SK-N-SH treated with all-trans-retinoic acid at 6 μM for 48 hours (cell line): ENCODE measurements around the gene FECH.

Experiments used
- ATAC-seq: fragments of 200-7000 bp; cut with Tn5 transposase; 3 replicates; pipeline ENCODE4 v1.9.1; 2020; ENCODE audit warnings: mild to moderate bottlenecking, moderate library complexity
- CREB5 ChIP-seq: fragments of 250-450 bp; sonication (Bioruptor Pico); IDR thresholded peaks from 2 replicates; pipeline ENCODE4 v1.5.1; 2020; ENCODE audit warnings: low read depth, mild to moderate bottlenecking, moderate library complexity
- CSDC2 ChIP-seq: fragments of 250-450 bp; sonication (Bioruptor Pico); IDR thresholded peaks from 2 replicates; pipeline ENCODE4 v1.5.0; 2020; ENCODE audit warnings: mild to moderate bottlenecking, moderate library complexity
- ESRRG ChIP-seq: fragments of 250-450 bp; sonication (Bioruptor Pico); IDR thresholded peaks from 2 replicates; pipeline ENCODE4 v1.6.1; 2021; ENCODE audit warnings: mild to moderate bottlenecking
- ISL1 ChIP-seq: fragments of 250-450 bp; sonication (Bioruptor Pico); IDR thresholded peaks from 2 replicates; pipeline ENCODE4 v2.1.2; 2022; ENCODE audit warnings: mild to moderate bottlenecking, moderate library complexity
- POU6F1 ChIP-seq: fragments of 250-450 bp; sonication (Bioruptor Pico); IDR thresholded peaks from 2 replicates; pipeline ENCODE4 v1.8.0; 2021; ENCODE audit warnings: low read depth, mild to moderate bottlenecking, moderate library complexity, borderline replicate concordance
- PPARA ChIP-seq: fragments of 250-450 bp; sonication (Bioruptor Pico); IDR thresholded peaks from 2 replicates; pipeline ENCODE4 v1.5.0; 2020; ENCODE audit warnings: mild to moderate bottlenecking, borderline replicate concordance
- RARB ChIP-seq: fragments of 250-450 bp; sonication (Bioruptor Pico); IDR thresholded peaks from 2 replicates; pipeline ENCODE4 v1.8.0; 2021; ENCODE audit warnings: mild to moderate bottlenecking, moderate library complexity
- SNAI2 ChIP-seq: fragments of 250-450 bp; sonication (Bioruptor Pico); IDR thresholded peaks from 2 replicates; pipeline ENCODE4 v1.5.0; 2020; ENCODE audit warnings: mild to moderate bottlenecking, moderate library complexity
- TCF4 ChIP-seq: fragments of 250-450 bp; sonication (Bioruptor Pico); IDR thresholded peaks from 2 replicates; pipeline ENCODE4 v1.8.0; 2021; ENCODE audit warnings: mild to moderate bottlenecking, moderate library complexity, borderline replicate concordance
- TSHZ2 ChIP-seq: fragments of 250-450 bp; sonication (Bioruptor Pico); IDR thresholded peaks from 2 replicates; pipeline ENCODE4 v1.5.0; 2020; ENCODE audit warnings: mild to moderate bottlenecking, moderate library complexity
- ZNF8 ChIP-seq: fragments of 450-650 bp; formaldehyde crosslinking; IDR thresholded peaks from 2 replicates; pipeline ENCODE4 v1.5.0; 2020; ENCODE audit warnings: mild to moderate bottlenecking, moderate library complexity
- TF ChIP-seq, protein P1 (sequence below): fragments of 250-450 bp; sonication (Bioruptor Pico); IDR thresholded peaks from 2 replicates; pipeline ENCODE4 v1.5.1; 2021; ENCODE audit warnings: mild to moderate bottlenecking, moderate library complexity
- TF ChIP-seq, protein P2 (sequence below): fragments of 250-450 bp; sonication (Bioruptor Pico); IDR thresholded peaks from 2 replicates; pipeline ENCODE4 v1.8.0; 2020; ENCODE audit warnings: mild to moderate bottlenecking, moderate library complexity, borderline replicate concordance

FECH gene

DNA sequence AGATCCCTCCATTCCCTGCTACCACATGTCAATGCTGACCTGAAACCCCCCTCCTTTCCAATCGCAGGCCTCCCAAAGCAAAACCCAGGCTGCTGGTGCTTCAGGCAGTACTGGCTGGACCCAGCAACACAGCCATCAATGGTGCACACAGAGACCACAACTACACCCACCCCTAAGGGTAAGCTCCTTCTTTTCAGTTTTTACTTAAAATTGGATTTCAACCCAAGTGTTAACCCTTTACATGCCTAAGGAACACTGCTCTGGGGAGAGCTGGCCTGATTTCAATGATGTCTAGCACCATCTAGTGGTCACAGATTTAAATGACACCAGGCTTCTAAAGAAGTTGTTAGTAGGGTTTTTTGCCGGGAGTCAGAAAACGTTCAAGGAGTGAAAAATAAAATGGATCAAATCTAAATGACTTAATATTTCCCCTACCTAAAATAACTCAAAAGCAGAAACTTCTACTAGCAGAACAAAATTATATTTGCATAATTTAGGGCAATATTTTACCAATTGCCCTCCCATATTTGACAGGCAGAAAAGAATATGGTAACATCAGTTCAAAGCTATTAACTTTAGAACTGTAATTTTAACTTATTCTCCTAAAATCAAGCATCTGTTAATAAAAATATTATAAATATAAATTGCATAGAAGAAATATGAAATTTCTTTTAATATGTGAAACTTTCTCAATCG, 24.6 kb downstream of the FECH start:
- ATAC-seq, result peak; percentile 59; the same call in 2 of the 3 replicates
- TF ChIP-seq CSDC2 (CRISPR knock-in tag) (no peak), TSHZ2 (no peak)

GRCh38 chr18:57561261-57561660, 25.2 kb downstream of the FECH start:
- no peak for TF ChIP-seq TSHZ2
- TF ChIP-seq SNAI2, result no peak
- TF ChIP-seq, protein P1, sequence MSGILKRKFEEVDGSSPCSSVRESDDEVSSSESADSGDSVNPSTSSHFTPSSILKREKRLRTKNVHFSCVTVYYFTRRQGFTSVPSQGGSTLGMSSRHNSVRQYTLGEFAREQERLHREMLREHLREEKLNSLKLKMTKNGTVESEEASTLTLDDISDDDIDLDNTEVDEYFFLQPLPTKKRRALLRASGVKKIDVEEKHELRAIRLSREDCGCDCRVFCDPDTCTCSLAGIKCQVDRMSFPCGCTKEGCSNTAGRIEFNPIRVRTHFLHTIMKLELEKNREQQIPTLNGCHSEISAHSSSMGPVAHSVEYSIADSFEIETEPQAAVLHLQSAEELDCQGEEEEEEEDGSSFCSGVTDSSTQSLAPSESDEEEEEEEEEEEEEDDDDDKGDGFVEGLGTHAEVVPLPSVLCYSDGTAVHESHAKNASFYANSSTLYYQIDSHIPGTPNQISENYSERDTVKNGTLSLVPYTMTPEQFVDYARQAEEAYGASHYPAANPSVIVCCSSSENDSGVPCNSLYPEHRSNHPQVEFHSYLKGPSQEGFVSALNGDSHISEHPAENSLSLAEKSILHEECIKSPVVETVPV, result no peak
- TF ChIP-seq, all 23 proteins: peak for 0
- no peak for ATAC-seq

DNA sequence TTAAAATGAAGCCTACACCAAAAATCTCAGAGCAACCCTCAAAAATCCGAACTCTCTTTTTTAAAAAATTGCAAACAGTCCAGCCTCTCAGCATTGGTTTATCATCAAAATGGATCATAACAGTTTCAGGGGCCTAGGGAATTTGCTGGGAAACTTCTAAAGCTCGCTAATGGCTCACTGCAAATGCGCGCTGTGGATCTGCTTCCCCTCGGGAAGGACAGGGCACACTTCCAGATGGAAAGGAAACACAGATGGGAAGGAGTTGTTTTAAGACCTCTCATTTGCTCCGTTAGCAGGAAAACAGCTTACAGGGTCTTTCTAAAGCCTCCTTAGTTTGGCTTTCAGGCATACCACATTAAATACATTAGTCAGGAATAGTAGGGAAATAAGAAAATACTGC, 27.2 kb downstream of the FECH start:
- TF ChIP-seq, protein P2, sequence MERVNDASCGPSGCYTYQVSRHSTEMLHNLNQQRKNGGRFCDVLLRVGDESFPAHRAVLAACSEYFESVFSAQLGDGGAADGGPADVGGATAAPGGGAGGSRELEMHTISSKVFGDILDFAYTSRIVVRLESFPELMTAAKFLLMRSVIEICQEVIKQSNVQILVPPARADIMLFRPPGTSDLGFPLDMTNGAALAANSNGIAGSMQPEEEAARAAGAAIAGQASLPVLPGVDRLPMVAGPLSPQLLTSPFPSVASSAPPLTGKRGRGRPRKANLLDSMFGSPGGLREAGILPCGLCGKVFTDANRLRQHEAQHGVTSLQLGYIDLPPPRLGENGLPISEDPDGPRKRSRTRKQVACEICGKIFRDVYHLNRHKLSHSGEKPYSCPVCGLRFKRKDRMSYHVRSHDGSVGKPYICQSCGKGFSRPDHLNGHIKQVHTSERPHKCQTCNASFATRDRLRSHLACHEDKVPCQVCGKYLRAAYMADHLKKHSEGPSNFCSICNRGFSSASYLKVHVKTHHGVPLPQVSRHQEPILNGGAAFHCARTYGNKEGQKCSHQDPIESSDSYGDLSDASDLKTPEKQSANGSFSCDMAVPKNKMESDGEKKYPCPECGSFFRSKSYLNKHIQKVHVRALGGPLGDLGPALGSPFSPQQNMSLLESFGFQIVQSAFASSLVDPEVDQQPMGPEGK (CRISPR knock-in tag), result no peak
- TF ChIP-seq POU6F1 (no peak), CREB5 (no peak), ZNF8 (no peak), ISL1 (CRISPR knock-in tag) (no peak), CSDC2 (CRISPR knock-in tag) (no peak), RARB (CRISPR knock-in tag) (no peak), ESRRG (CRISPR knock-in tag) (no peak), TCF4 (CRISPR knock-in tag) (no peak), SNAI2 (no peak), PPARA (CRISPR knock-in tag) (no peak)
- TF ChIP-seq, protein P1, result no peak
- ATAC-seq, result no peak
